ENCODE results near the gene ANO8. TPM values are rescaled to one million over a fixed set of nuclear protein-coding genes. Genes with fewer than 3 reads are reported as not detected.

The ANO8 gene
- total and polyA plus RNA-seq, 11 donors: 4.8 to 11.0 (median 7.9) TPM

DNA sequence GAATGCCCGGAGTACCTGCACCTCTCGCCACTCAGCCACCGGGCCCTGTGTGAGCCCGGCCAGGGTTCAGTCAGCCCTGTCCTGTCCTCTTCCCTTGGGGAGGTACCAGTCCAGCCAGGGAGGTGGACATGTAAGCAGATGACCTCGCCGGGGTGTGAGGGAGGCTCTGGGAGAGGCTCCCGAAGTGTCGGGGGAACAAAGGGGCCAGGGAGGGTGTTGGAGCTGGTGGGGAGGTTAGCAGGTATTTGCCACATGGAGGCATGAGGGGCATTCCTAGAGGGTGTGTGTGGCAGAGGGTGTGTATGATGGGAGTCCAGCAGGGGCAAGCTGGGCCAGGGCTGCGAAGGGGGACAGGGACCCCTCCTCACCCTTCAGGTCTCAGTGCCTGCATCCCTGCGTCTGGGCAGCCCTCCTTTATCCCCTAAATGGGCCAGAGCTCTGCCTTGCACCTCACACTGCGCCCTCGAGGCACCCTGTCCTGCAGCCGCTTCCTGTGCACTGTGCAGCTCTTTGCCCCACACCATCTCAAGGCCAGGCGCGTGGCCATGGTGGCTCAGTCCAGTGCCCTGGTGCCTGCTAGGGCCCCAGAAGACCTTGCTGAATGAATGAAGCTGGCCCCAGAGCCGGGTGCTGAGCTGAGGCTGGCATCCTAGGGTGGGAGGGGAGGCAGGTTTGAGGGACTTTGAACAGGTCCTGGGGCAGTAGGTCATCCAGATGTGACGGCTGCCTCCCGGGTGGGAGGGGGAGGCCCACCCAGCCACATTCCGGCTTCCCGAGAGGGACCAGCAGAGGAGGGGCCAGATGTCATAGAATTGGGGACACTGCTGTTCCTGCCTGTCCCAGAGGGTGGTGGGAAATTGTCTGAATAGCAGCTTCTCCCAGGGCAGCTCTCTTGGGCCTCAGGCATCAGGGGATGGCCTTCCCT is 22.2 kb downstream of the ANO8 start:
- DNase-seq (no peak), ATAC-seq (no peak)
- Histone ChIP-seq H3K4me3 (no peak overlapping the region), H3K27ac (no peak overlapping the region), H3K9me3 (no peaks in the 10 kb centered on the region), H3K36me3 (peaks cover 0 to 37% (median 33%) of the 10 kb centered on the region in 9 donors), H3K27me3 (no peaks in the 10 kb centered on the region), H3K4me1 (peaks cover 0 to 31% (median 19%) of the 10 kb centered on the region in 12 donors)
- WGBS, 4 donors: 84 to 87% (median 86%) methylated on average over 18 to 20 of the region's 20 CpGs
- no peak for TF ChIP-seq POLR2A (IDR thresholded peaks at IDR 0.05)
- TF ChIP-seq, protein P1, sequence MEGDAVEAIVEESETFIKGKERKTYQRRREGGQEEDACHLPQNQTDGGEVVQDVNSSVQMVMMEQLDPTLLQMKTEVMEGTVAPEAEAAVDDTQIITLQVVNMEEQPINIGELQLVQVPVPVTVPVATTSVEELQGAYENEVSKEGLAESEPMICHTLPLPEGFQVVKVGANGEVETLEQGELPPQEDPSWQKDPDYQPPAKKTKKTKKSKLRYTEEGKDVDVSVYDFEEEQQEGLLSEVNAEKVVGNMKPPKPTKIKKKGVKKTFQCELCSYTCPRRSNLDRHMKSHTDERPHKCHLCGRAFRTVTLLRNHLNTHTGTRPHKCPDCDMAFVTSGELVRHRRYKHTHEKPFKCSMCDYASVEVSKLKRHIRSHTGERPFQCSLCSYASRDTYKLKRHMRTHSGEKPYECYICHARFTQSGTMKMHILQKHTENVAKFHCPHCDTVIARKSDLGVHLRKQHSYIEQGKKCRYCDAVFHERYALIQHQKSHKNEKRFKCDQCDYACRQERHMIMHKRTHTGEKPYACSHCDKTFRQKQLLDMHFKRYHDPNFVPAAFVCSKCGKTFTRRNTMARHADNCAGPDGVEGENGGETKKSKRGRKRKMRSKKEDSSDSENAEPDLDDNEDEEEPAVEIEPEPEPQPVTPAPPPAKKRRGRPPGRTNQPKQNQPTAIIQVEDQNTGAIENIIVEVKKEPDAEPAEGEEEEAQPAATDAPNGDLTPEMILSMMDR (IDR thresholded peaks at IDR 0.05): no peak
- intact Hi-C loops (cut with DNase I): no loop called here

DNA sequence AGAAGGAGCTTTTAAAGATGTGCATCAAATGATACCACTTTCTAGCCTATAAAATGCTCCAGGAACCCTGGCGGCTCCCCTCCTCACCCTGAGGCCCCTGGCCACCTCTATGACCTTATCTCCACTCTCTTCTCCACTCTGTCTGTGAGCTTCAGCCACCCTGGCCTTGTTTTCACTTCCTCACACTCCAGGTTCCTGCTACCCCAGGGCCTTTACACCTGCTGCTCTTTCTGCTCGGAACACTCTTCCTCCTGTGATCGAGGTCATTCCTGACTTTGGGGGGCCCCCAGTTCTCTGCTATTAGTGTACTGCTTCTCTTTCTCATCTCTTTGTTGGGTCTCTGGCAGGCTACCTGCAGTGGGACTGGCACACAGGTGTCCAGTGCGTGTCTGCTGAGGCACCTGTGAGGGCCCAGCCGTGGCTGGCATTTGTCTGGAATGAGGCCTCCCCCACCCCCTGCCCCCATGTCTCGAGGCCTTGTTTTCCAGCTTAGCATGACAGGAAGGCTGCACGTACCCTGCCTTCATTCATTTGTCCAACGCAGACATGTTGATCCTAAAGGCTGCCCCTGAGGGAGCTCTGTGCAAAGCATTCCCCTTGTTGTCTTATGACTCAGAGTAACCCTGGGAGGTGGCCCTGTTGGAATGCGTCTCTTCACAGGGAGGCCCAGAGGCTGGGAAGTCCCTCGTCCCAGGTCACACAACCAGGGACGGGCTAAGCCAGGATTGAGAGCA is 23.0 kb downstream of the ANO8 start:
- Histone ChIP-seq H3K4me1 (peaks cover 0 to 39% (median 23%) of the 10 kb centered on the region in 12 donors), H3K9me3 (no peaks in the 10 kb centered on the region), H3K36me3 (peaks cover 0 to 32% (median 29%) of the 10 kb centered on the region in 9 donors), H3K4me3 (no peak overlapping the region), H3K27ac (no peak overlapping the region), H3K27me3 (no peaks in the 10 kb centered on the region)
- 58 to 77% (median 72%) methylated on average over 10 to 11 of the region's 11 CpGs for WGBS, 4 donors
- ATAC-seq (no peak), DNase-seq (no peak)
- TF ChIP-seq, protein P1 (IDR thresholded peaks at IDR 0.05): no peak
- no peak for TF ChIP-seq POLR2A (IDR thresholded peaks at IDR 0.05)
- intact Hi-C loops (cut with DNase I): loop anchor here in 1 of 10 donors (2.0 kb wide), 1 partner anchor 21 kb away; no protein-coding TSS in a partner anchor

DNA sequence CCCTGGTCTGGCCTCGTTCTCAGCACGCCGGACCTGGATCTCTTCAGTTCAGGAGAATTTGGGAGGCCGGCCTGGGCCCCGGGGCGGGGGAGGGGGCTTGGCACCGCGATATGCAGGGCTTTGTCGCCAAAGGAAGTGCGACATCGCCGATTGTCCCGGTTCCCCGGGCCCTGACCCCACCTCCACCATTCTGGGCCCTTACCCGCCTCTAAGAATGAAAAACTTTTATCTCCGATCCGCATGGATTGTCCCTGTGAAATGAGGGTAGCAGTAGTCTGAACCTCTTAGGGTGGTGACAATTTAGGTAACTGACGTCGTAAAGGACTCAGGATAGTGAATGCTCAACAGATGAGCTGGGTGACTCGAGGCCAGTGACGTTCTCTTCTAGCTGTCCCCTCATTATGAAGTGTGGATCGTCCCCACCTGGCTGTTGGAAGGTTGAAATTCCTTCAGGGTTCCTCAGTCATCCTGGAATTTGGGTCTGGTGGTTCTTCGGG is 24.6 kb downstream of the ANO8 start:
- Histone ChIP-seq H3K4me3 (peak overlapping the region; percentile 58 to 98 (median 84)), H3K27ac (peak overlapping the region in 11 of 12 donors; percentile 29 to 84 (median 76)), H3K27me3 (no peaks in the 10 kb centered on the region), H3K9me3 (no peaks in the 10 kb centered on the region), H3K36me3 (peaks cover 0 to 18% (median 14%) of the 10 kb centered on the region in 9 donors), H3K4me1 (peaks cover 0 to 47% (median 32%) of the 10 kb centered on the region in 12 donors)
- intact Hi-C loops (cut with DNase I): loop anchor here in 2 of 10 donors (2.0 kb wide), 2 partner anchors 23 to 25 kb away; partner anchors contain the start of gene ANO8 (in 1 of the 2)
- DNase-seq (no peak), ATAC-seq (no peak)
- 6 to 7% (median 6%) methylated on average over 14 to 23 of the region's 23 CpGs for WGBS, 4 donors
- no peak for TF ChIP-seq POLR2A (IDR thresholded peaks at IDR 0.05)

DNA sequence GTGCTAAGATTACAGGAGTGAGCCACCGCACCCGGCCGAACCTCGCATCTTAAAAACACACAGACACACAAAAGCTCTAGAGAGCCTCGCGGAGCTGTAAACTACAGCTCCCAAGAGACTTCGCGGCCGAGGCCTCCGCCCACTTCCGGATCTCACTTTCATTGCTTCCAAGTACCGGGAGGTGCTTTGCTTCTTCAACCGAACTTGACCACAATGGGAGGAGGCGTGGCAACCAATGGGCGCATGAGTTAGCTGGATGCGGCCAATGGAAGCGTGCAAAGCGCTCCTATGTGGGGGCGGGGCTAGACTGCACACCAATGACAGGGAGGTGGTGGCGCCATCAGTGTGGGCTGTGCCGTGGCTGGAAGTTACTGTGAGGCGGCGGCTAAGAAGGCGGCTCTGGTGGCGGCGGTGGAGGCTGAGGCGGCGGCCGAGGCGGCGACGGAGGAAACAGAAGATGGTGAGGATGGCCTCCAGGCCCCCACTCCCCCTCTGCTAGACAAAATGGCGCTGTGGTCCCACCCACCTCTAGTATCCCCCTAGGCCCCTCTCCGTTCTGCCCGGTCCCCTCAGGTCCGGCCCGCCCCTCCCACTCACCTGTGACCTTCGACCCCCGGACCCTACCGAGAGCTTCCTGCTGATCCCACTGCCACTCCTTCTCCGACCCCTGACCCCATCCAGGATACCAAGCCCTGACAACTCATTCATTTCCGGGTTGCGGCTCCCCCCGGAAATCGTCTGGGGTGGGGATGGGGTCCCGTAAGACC is 25.3 kb downstream of the ANO8 start, which contains the start of gene DDA1:
Gene DDA1 (plus strand): TSS at position 366 of the 767 bp plus-strand sequence. CDS start 92 bp downstream, at position 458.
- TF ChIP-seq POLR2A (IDR thresholded peaks at IDR 0.05): peak in 1 of 2 donors; percentile 55
- TF ChIP-seq, protein P1 (IDR thresholded peaks at IDR 0.05): no peak
- peak within 1 kb of the TSS in 11 of 12 donors; percentile 51 to 84 (median 76) for H3K27ac ChIP-seq
- peaks cover 3 to 54% (median 36%) of the 10 kb centered on the region in 12 donors for H3K4me1 ChIP-seq
- DNase-seq (peak; percentile 98 to 100 (median 100)), ATAC-seq (peak; percentile 87 to 94 (median 93))
- peaks cover 0 to 13% (median 8%) of the 10 kb centered on the region in 9 donors for H3K36me3 ChIP-seq
- no peaks in the 10 kb centered on the region for H3K27me3 ChIP-seq
- 0 to 1% (median 0%) methylated on average over 28 to 46 of the region's 46 CpGs for WGBS, 4 donors
- peak within 1 kb of the TSS; percentile 58 to 98 (median 84) for H3K4me3 ChIP-seq
- intact Hi-C loops (cut with DNase I): loop anchor here in 1 of 10 donors (2.0 kb wide), 1 partner anchor 25 kb away; the partner anchor contains the start of gene ANO8
- no peaks in the 10 kb centered on the region for H3K9me3 ChIP-seq
